Activated CD4-positive, alpha-beta T cell treated with anti-CD3 and anti-CD28 coated beads, Interleukin-2, Interleukin-6, amounts not matched to agents 100 ng/mL and 50 ng/mL, durations not matched to agents 16 hours and 8 hours (primary cell): ENCODE results near the gene TMEM17.
A peak's percentile ranks its signal among the peaks of the same experiment; 100 is the strongest.
"Not testable (repeated sequence)": the region's sequence is repeated elsewhere in the genome, so short reads cannot be mapped to it uniquely, and the experiment has no call there.

Source experiments
- DNase-seq: peaks from one replicate; pipeline ENCODE4 v3.0.0-alpha.2; 2020

TMEM17 gene

DNA sequence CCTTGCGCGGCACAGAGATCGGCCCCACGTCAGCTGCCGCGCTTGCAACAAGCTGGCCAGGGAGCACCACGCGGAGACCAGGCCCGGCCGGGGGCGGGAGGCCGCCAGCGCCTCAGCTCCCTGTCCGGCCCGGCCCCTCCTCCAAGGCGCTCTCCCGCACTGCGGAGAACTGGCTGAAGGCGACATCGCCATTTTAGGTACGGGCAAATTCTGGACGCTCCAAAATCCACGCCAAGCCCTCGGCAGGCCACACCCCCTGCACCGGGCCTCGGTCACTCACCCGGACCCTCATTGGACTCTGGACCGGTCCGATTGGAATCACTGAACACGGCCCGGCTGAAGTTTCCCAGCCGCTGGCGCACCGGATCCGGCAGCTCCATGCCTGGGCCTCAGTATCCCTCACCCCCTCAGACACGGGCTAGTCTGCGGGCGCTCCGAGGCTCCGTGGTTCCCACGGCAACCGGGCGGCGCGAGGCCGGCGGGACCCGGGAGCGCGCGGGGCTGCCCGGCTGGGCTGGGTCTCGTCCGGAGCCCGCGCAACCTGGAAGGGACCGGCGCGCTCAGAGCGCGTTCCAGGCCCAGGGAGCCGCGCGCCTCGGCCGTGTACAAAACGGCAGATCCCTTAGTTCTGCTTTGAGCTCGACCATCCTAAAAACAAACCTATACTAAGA is at the start of gene TMEM17:
Gene TMEM17 (minus strand): TSS at position 446 of the 671 bp plus-strand sequence. CDS start 66 bp downstream, at position 380.
- DNase-seq: peak; percentile 77

DNA sequence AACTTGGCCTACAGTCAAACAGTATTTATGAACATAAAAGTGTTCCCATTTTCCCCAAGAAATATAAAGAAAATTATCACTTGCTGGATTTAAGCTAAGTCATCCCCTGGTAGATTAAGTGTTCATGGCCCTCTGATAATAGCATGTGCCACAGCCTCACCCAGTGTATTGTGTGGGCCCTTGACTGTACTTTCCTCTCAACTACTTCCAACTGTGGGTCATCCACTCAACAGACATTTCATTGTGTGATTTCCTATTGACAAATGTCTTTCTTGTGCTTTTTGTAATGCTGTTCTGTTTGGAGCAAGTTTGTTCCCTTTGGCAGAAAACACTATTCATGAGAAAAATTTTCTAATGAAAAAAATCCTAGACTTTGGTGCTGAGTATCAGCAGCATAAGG is 48.4 kb upstream of the TMEM17 start:
- DNase-seq: no peak

- DNase-seq: no peak
Measured at GRCh38 chr2:62550461-62550860, 44.5 kb upstream of the TMEM17 start.

DNA sequence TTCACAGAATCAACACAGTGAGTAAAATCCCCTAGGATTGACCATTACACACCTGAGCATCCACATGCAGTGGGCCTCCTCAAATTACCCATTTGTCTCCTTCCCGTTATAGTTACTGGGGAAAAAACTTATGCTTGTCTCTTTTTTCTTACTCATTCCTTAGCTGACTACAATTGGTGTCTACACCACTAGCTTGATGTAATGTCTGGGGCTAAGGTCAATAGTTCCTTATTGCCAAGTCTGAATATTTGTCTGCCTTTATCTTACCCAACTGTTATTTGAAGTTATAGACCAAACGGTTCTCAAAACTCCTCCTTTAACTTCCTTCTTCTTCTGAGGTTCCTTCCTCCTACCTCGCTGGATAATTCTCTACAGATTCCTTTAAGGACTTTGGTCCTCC is 41.9 kb upstream of the TMEM17 start:
- DNase-seq: no peak

GRCh38 chr2:62545261-62545660 is 39.3 kb upstream of the TMEM17 start:
- no peak for DNase-seq

GRCh38 chr2:62540408-62541168 is 34.6 kb upstream of the TMEM17 start:
- no peak for DNase-seq

DNA sequence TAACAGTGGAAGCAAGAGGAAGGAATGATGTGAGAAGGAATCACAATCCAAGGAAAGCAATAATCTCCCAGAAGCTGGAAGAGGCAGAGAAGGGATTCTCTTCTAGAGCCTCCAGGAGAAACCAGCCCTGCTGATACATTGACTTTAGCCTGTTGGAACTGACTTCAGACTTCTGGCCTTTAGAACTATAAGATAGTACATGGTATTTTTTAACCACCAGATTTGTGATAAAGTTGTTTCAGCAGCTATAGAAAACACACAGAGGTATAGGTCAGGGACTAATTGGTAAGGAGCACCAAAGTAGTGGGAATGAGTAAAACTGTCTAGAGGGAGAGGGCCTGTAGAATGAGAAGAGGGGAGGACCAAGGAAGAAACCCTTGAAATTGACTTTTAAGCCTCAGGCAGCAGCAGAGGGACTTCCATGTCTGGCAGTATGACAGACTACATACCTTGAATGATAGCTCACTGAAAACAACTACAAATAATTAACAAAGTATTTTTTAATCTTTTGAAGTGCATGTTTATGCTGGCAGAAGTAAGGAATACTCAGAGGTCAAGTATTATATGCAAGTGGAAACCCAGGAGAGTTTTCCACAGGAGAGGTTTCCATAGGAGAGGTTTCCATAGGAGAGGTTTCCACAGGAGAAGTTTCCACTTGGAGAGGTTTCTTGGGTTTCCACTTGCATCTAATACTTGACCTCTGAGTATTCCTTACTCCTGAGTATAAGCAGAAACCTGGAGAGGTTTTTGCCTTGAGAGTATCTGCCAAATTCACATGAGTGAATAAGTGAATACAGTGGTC is 33.8 kb upstream of the TMEM17 start:
- no peak for DNase-seq

- DNase-seq: no peak
Measured at GRCh38 chr2:62538756-62539155, 32.8 kb upstream of the TMEM17 start.

- no peak for DNase-seq
Measured at GRCh38 chr2:62537814-62538213, 31.8 kb upstream of the TMEM17 start.

DNA sequence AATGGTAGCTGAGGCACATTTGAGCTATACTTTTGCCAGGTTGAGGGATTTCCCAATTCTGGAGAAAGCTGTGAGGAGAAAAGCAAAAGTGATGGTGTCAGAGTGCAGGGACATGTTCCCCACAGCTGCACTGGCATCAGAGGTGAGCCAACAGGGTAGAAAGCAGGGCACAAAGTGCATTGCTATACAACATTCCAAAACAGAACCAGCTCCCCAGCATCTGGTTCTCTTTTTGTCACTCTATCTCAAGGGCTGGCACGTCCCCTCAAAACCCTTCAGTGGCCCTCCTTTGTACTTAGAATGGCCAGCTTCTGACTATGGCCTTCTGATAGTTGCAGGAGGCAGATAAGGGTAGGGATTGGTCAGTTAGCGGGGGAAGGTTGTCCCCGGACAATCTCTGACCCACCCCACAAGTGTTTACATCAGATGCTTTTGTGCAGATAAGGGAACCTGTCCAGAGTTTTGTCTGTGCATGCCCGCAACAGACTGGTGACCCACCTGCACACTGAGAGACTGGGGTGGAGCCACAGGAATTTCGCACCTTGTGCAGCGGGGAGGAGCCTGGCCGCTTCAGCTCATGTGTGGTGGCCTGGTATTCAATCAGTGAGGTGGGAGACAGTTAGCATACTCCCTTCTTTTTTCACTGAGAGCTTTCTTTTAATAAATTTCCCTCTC is 31.0 kb upstream of the TMEM17 start:
- no peak for DNase-seq

GRCh38 chr2:62535521-62535920 is 29.5 kb upstream of the TMEM17 start:
- not testable (repeated sequence) for DNase-seq

DNA sequence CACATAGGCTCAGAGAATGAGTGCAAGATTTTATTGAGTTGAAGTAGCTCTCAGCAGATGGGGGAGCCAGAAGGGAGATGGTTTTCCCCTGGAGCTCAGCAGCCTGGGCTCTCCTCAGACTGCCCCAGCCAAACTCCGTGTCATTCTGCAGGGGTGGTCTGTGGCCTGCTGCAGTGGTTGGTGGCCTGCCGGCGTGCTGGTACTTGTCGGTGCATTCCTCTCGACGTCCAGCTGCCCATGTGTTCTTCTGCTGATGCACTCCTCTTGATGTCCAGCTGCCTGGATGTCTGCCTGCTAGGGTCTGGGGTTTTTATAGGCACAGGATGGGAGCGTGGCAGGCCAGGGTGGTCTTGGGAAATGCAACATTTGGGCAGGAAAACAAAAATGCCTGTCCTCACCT is 25.6 kb upstream of the TMEM17 start:
- DNase-seq: no peak

DNA sequence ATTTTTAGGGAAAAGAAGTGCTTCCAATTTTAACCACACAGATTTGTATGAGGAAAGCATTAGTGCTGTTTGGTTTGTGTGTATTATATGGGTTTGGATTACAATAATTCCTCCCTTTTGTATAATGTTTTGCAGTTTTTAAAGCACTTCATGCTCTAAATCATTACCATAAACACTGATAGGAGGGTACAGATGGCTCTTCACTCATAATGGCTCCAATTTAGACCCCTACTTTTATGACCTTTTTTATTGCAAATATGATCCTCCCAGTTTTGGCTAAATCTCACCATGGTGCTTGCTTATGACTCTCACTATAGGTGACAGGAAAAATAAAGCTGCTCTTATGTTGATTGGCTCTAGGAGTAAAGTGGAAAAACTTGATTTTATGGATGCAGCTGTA is 23.8 kb upstream of the TMEM17 start:
- DNase-seq: no peak

DNA sequence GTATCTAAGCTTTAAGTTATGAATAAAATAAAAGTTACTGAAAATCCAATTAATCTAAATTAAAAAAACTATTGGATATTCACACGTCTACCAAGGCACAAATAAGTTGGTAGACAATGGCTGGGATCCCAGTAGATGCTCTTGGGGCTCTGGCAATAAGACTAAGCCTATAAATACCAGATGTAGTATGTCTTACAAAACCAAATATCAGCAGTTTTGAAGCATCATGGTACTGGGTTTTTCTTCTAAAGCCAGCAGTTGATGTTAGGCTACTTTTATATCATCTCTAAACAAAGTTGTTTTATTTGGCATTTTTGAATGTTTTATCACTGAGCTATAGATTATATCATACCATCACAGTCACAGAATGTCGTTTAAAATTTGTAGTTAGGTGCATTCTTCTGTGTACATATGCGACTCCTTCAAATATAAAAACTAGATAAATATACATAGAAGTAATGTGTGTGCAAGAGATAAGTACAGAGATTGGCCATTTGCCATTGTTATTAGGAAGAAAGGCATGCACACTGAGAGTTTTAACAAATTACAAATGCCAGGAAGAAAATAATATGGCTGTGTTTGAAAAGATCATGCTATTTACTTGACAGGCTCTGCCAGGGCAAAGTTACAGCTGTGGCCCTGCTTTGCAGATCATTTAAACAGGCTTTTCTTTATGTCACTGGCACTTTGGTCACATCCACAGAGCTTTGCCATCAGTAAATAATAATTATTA is 21.6 kb upstream of the TMEM17 start:
- DNase-seq: no peak

DNA sequence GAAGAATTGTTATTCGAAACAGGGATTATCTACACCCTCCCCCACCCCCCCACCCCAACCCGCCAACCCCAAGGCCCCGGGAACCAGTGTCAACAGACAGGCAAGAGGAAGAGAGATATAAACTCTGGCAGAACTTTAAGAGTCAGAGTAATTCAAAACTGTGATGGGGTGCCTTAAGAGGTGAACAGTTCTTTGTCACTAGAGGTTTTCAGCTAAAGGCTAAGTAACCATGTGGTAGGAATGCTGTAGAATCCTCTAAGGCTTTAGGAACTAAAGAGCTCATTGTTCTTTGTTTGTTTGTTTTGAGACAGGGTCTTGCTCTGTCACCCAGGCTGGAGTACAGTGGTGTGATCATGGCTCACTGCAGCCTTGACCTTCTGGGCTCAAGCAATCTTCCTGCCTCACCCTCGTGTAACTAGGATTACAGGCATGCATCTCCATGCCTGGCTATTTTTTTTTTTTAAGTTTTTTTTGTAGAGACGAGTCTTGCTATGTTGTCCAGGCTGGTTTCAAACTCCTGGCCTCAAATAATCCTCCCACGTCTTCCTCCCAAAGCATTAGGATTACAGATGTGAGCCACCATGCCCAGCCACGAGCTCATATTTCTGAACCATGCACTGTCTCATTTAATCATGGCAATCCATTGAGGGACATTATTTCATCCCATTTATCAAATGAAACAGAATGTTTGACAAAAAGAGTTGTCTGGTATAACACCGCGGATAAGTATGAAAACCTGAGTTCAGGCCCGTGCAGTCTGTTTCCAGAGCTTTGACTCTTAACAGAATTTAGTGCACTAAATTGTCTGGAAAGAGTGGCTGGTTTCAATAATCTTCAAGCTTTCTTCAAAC is 20.8 kb upstream of the TMEM17 start:
- DNase-seq: no peak

DNA sequence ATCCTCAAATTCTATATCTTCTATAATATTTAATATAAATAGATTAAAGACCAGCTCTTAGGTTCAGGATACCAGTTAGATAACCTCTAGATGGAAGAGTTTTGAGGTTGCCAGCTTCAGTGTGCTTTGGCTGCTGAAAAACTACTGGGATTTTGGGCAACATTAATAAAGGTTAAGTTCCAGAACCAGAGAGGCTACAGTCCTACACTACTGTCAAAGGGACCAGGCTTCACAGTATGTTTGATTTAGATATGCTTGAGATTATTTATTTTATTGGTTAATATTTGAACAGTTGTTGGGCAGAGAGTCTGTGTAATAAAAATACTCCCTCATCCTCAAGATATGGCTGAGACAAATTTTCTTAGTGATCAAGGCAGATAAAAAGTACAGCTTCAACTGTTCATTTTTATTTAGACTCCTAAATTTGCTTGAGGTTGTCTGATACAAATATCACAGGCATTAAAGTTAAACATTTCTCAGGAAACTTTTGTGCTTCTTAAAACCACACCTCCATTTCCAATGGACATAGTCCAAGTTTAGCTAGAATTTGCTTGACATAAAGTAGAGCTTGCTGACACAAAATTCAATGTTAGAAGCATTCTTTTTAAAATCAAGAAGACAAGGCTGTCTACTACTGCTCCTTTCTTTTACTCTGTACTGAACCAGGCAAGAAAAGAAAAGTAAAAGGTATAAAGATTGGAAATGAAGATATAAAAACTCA is 19.7 kb upstream of the TMEM17 start:
- DNase-seq: no peak

GRCh38 chr2:62524293-62524941 is 18.4 kb upstream of the TMEM17 start:
- DNase-seq: no peak

- DNase-seq: not testable (repeated sequence)
Measured at GRCh38 chr2:62521061-62521460, 15.1 kb upstream of the TMEM17 start.

GRCh38 chr2:62512384-62512783 is 6.4 kb upstream of the TMEM17 start:
- no peak for DNase-seq

DNA sequence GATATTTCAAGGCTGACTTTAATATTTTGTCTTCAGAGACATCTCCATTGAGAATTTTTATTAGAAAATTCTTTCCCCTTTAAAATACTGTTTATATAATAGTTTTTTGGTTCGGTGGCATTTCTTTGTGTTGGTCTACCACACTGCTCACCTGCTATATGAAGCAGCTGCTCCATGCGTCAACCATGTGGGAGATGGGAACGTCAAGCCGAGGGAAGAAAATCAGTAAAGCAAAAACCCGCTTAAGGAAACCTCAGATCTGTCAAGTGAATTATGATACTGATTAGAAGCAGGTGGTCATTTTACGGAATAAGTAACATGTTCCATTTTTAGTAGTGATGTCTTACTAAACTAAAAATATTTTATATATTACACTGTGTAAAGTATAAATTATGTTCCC is 5.6 kb upstream of the TMEM17 start:
- no peak for DNase-seq
